GM18951 (cell line): Measurements from ENCODE around the gene LRRTM3.

Source experiments
- POLR2A ChIP-seq: IDR thresholded peaks from 4 replicates; pipeline ENCODE4 v1.6.1; 2011; ENCODE audit warnings: mild to moderate bottlenecking; ENCODE audit not compliant: insufficient read length, insufficient read depth; ENCODE audit errors: extremely low read depth
- in situ Hi-C: fragments of 300-500 bp; cut with MboI; formaldehyde crosslinking; loops from one replicate; pipeline ENCODE4 v1.12.0; 2022; ENCODE audit warnings: low sequenced_read_pairs, mixed read lengths, inconsistent platforms; ENCODE audit not compliant: unreplicated experiment

The LRRTM3 gene

GRCh38 chr10:66925896-66926715 is at the start of gene LRRTM3:
TSS of gene LRRTM3 (plus strand) at chr10:66926036.
- TF ChIP-seq POLR2A = no peak
- in situ Hi-C loops = no loop called here

- TF ChIP-seq POLR2A = no peak
- in situ Hi-C loops = no loop called here
Observed at GRCh38 chr10:66877361-66877760, 48.5 kb upstream of the LRRTM3 start.

GRCh38 chr10:66880292-66880691 is 45.5 kb upstream of the LRRTM3 start:
- in situ Hi-C loops = no loop called here
- no peak for TF ChIP-seq POLR2A

DNA sequence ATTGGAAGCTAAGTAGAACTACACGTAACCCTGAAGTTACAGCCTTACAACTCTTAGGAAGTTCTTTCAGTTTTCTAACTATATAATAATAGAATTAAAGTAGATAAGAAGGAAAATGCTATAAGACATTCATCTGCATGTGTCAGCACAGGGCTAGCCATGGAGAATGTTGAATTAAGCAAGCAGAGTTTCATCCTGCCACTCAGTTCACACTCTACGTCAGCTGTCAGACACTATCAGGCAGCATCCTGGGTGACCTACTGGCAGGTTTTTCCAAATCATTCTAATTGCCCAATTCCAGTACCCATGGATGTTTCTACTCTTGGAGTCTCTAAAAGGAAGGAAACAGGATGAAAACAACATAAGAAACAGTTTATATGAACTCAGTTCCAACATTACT is 45.0 kb upstream of the LRRTM3 start:
- TF ChIP-seq POLR2A = no peak
- in situ Hi-C loops = no loop called here

- in situ Hi-C loops = no loop called here
- no peak for TF ChIP-seq POLR2A
Observed at GRCh38 chr10:66881814-66882213, 44.0 kb upstream of the LRRTM3 start.

DNA sequence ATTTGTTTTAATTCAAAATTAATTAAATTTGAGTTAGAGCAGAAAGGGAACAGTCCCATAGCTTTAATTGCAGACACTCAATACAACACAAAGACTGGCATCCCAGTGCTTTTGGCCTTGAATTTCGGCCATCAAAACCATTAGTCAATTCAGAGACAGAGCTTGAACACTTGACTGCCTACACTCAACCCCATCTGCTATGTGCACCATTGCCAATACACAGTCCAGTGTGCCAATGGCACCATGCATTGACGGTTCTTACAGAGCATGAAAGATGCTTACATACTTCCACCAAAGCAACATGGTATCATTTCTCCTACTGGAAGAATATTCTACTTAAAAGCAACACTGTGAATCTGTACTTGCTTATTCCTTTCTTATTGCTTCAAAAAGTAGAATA is 43.6 kb upstream of the LRRTM3 start:
- no peak for TF ChIP-seq POLR2A
- in situ Hi-C loops = no loop called here

DNA sequence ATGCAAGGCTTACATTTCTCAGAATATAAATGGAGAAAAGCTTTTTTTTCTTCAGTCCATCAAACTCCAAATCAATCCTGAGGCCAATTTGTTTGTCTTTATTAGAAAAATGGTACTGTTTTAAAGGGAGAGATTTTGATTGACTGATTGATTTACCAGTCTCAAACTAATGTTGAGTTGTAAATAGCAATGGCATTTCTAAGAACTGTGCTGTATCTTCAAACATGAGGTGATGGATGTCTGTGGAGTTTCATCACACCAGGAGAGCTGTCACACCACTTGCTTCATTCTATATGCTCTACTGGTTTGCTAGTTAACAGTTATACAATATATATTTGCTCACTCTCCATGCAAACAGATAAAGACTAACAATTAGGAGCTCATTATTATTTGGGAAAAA is 39.0 kb upstream of the LRRTM3 start:
- TF ChIP-seq POLR2A = no peak
- in situ Hi-C loops = no loop called here

DNA sequence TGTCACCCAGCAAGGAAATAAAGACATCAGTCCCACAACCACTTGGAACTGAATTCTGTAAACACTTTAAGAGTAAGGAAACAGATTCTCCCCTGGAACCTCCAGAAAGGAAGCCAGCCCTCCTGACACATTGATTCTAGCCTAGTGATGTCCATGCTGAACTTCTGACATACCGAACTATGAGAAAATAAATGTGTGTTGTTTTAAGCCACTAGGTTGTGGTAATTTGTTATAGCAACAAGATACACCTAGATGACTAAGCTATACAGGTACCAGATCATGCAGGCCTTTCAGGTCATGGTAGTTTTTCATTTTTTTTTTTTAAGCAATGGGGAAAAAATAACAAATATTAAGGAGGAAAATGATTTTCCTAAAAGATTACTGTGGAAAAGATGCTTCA is 37.6 kb upstream of the LRRTM3 start:
- in situ Hi-C loops = no loop called here
- TF ChIP-seq POLR2A = no peak

DNA sequence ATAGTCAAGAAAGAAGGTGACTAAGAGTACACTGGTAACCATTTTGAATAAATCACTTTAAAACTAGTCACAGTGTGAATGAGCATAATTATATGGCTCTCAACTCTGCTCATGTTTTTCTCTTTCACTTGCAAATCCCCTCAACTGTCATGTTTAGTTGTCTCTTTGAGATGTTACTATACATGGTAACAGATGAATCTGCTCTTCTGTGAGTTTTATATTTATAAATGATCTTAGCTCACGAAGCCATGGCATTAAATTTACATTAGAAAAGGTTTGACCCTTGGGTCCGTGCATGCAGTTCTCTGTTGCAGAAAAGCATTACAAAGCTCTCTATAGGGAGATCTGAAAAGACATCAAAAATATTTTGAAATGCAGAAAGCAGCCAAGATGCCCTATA is 33.0 kb upstream of the LRRTM3 start:
- no peak for TF ChIP-seq POLR2A
- in situ Hi-C loops = no loop called here

- no peak for TF ChIP-seq POLR2A
- in situ Hi-C loops = no loop called here
Observed at GRCh38 chr10:66910671-66911070, 15.2 kb upstream of the LRRTM3 start.

- TF ChIP-seq POLR2A = no peak
- in situ Hi-C loops = no loop called here
Observed at GRCh38 chr10:66916030-66916429, 9.8 kb upstream of the LRRTM3 start.

DNA sequence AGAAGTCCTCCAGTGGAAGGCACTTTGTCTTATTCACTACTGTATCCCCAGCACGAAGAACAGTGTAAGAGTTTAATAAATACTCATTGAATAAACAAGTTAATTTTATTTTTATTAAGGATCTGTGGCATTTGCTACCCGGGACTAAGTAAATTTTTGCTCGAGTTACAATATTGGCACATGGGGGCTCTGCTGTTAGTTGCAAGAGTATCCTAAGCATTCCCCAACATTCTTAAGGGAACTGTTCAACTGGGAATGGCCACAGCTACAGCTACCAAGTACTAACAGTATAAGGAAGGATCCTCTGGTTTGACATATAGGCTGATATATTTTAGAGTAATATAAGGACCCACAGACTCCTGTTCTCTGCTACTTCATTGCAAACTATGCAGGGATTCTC is 8.7 kb upstream of the LRRTM3 start:
- in situ Hi-C loops = no loop called here
- no peak for TF ChIP-seq POLR2A

GRCh38 chr10:66919248-66919647 is 6.6 kb upstream of the LRRTM3 start:
- in situ Hi-C loops = no loop called here
- no peak for TF ChIP-seq POLR2A

DNA sequence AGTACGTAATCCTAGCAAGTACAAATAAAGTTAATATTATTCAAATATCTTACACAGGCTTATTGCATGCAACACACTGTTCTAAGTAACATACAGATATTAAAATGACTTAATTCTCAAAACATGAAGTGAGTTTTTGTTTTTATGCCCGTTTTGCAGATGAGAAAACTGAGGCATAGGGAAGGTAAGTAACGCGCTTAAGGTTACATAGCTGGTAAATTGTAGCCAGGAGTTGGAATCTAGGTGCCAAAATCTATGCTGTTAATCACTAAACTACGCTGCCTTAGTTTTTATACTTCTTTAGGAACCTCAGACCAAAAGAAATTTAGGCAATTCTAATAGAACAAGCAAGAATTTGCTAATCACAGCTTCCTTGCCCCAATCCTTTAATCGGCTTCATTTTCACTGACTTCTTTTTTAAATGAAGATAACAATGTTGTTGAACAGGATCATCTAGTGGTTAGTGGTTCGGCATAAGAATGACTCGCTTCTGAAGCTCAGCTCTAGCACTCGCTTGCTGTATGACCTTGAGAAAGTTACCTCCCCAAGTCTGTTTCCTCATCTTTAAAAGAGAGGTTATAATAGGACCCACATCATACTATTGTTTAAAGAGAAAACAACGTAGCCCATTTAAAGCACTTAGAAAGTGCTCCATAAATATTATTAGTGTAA is 1.0 kb upstream of the LRRTM3 start:
- in situ Hi-C loops = no loop called here
- TF ChIP-seq POLR2A = no peak
